ENCODE data around the gene EIF2AK3.

GRCh38 chr2:88600038-88600465 lies 27.2 kb downstream of the EIF2AK3 start:
- TF ChIP-seq TCF7 (IDR thresholded peaks at IDR 0.05; ENCODE audit: borderline replicate concordance) (no peak), CEBPB (IDR thresholded peaks at IDR 0.05; ENCODE audit: borderline replicate concordance in 1 of 2, low read depth in 2 of 2, low read length in 2 of 2) (peak in 1 of 2 experiments; percentile 89; a peak in 1 of 4 replicates), CREM (IDR thresholded peaks at IDR 0.05; ENCODE audit: low read depth) (peak; percentile 95), CBX5 (IDR thresholded peaks at IDR 0.05; ENCODE audit: low read depth) (no peak), FOS (IDR thresholded peaks at IDR 0.05; ENCODE audit: borderline replicate concordance, extremely low read depth, insufficient read length) (no peak), POLR2A (IDR thresholded peaks at IDR 0.05; ENCODE audit: low read depth, low read length) (no peak), ZBTB40 (IDR thresholded peaks at IDR 0.05; ENCODE audit: borderline replicate concordance) (no peak), ZSCAN29 (IDR thresholded peaks at IDR 0.05) (no peak)
- TF ChIP-seq, protein P1, sequence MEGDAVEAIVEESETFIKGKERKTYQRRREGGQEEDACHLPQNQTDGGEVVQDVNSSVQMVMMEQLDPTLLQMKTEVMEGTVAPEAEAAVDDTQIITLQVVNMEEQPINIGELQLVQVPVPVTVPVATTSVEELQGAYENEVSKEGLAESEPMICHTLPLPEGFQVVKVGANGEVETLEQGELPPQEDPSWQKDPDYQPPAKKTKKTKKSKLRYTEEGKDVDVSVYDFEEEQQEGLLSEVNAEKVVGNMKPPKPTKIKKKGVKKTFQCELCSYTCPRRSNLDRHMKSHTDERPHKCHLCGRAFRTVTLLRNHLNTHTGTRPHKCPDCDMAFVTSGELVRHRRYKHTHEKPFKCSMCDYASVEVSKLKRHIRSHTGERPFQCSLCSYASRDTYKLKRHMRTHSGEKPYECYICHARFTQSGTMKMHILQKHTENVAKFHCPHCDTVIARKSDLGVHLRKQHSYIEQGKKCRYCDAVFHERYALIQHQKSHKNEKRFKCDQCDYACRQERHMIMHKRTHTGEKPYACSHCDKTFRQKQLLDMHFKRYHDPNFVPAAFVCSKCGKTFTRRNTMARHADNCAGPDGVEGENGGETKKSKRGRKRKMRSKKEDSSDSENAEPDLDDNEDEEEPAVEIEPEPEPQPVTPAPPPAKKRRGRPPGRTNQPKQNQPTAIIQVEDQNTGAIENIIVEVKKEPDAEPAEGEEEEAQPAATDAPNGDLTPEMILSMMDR (IDR thresholded peaks at IDR 0.05 in 2 of 3, conservative IDR thresholded peaks at IDR 0.05 in 1 of 3; ENCODE audit: control insufficient read depth in 2 of 3, extremely low read depth in 1 of 3, insufficient read depth in 1 of 3, low read depth in 3 of 3, low read length in 3 of 3): no peak
